Ishikawa (cell line): ENCODE data around the gene EPHA8.

Experiments used
- CEBPB ChIP-seq: IDR thresholded peaks from 2 replicates; pipeline ENCODE4 v1.6.1; 2012
- RAD21 ChIP-seq: IDR thresholded peaks from 2 replicates; pipeline ENCODE4 v1.6.1; 2012; ENCODE audit warnings: low read depth
- TCF12 ChIP-seq: IDR thresholded peaks from 2 replicates; pipeline ENCODE4 v1.6.1; 2012; ENCODE audit warnings: low read depth

DNA sequence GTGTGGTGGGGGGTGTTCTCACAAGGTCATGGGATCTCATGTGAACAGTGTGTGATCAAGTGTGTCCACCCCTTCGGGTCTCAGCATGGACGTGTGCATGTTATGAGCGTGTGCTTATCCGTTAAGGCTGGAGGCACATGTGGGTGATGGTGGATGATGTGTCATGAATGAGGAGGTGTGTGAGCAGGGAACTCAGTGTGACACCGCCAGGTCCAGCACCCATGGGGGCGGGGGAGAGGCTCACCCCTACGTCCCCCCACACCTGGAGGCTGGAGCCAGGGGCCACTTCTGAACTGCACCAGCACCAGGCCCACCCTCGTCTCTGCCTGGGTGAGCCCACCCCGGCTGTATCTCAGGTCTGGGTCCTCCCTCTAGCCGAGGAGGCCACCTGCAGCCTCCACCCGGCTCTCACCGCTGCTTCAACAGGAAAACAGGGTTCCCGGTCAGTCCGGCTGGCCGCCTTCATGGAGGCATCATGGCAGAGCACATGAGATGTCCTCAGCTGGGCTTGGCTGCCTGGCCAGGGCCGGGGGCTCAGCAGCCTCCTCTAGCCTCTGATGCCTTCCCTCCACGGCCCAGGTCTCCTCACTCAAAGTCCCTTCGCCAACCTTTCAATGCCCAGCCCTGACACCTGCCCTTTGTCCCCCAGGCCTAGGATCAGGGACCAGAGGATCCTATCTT, 38.9 kb downstream of the EPHA8 start:
- no peak for TF ChIP-seq CEBPB
- no peak for TF ChIP-seq RAD21
- no peak for TF ChIP-seq TCF12
